HG03575 (cell line): Measurements from ENCODE around the gene ATP8A2.

Experiments
- ATAC-seq: cut with Tn5 transposase; IDR thresholded peaks from one replicate; pipeline ENCODE4 v1.9.1; 2021; ENCODE audit not compliant: unreplicated experiment, insufficient number of reproducible peaks, low FRiP score; ENCODE audit errors: extremely low read depth

Gene ATP8A2

DNA sequence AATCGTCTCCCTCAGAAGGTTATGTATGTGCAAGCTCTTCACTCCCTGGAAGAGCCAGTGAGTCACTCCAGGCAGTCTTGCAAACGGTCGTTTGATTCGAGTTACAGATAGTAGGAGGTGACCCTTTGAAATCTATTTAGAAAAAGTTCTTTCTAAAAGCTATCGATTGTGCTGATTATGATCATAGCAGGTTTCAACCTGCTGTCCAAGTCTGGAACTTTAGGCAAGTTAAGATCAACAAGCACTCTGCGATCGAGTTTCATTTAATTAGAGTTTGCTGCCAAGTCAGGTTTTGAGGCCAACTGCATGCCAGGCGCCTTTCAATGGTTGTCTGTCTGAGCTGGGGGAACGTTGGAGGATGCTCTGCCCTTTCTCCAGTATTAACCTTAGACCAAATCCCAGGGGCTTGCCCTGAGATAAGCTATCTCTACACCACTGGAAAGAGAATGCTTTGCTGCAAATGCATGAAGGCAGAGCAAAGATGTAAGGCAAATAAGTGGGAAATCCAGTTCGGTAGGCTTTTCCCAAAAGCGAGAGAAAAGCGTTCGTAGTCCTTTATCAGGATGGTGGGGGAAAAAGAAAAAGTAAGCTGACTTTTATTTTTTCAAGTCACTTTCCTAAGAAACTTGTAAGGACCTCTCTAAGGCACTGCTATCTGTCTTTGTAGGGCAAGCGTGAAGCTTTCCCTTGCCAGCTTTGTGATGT, 287.5 kb downstream of the ATP8A2 start:
- ATAC-seq = no peak

DNA sequence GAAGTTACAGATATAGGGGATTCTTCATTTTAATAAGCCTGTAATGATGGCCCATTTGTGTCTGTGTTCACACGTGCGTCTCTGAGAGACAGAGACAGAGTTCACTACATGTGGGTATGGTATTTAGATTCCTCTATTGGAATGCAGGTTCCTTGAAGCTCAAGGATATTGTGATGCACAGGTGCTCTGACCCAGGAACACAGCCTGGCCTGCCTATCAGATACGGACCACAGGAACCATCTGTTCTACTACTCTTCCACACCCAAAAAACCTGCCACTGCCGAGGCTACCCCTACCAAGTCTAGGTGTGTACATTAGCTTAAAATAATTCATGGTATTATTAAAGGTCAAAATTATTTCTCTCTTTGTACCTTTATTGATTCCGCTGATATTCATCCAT, 289.2 kb downstream of the ATP8A2 start:
- ATAC-seq = no peak

DNA sequence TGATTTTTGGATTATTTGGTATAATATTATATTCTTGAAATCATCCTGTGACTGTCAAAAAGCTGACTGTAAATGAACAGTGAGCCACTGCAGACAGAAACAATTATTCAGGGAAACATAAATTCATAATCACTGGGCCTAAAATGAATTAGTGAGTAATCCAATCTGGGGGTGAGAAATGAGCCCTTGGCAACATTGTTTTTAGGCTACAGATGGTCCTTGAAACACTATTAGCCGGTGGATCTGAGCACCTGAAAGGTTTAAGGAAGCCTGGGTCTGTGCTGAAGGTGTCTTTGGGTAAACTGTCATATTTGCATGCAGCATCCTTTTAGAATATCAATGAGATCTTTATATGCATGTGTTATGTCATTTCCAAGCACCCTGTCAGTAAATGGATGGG, 290.7 kb downstream of the ATP8A2 start:
- ATAC-seq = no peak

DNA sequence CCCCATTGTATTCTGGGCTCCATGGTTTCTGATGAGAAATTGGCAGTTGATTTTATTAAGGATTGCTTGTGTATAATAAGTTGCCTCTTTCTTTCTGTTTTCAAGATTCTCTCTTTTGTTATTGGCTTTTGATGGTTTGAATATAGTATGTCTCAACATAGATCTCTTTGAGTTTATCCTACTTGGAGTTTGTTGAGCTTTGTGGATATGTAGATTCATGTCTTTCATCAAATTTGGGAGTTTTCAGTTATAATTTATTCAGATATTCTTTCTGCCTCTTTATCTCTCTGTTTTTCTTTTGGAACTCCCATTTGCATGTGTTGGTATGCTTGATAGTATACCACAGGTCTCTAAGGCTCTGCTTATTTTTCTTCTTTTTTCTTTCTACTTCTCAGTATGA, 296.6 kb downstream of the ATP8A2 start:
- no peak for ATAC-seq

DNA sequence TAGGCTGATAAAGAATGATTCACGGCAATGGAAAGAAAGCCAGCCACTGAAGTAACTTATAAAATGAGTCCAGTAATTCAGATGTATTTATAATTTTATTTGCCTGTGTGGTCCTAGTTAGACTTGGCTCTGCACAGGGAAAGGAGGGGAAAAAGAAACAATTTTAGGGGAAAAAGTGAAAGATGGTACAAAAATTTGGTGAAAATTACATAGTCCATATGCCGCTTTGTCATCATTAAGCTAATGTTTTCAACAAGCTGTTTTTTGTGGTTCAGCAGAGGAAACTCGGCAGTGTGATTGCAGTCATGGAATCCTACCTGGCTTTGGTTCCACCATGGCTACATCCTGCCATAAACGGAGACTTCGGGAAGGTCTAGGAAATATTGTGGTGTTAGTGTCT, 301.9 kb downstream of the ATP8A2 start:
- no peak for ATAC-seq

DNA sequence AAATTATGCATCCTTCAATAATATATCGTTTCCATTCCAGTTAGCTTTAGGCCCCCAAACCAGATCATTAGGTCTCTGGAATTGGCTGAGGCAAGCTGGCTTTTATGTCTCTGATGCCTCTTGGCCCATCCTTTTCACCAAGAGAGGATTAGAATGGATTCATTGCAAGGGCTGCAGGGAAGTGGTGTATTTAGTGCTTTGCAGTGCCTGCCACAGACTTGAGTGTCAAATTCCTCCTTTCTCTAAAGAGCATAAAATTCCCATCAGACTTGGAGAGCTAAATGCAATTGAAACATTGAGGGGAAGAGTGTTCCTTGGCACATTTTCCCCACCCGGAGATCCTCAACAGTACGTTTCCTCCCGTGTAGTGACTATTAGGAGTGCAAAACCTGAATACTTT, 302.6 kb downstream of the ATP8A2 start:
- ATAC-seq = no peak

DNA sequence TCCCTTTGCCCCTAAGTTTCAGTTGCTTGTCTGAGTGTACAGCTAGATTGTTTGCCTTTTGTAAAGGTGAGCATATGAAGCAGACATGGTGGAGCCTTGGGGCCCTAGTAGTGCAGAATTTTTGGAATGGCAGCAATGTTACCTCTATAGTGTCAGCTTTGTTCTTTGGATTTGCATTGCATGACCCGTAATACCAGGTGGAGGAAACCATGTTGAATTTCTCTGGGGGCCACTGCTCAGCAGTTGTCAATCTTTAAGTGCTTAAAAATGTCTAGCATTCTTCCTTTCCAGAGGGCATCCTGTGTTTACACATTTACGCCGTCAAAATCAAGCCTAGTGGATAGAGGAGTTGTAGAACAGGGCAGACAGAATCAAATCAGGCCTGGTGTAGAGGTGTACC, 303.3 kb downstream of the ATP8A2 start:
- ATAC-seq = no peak

DNA sequence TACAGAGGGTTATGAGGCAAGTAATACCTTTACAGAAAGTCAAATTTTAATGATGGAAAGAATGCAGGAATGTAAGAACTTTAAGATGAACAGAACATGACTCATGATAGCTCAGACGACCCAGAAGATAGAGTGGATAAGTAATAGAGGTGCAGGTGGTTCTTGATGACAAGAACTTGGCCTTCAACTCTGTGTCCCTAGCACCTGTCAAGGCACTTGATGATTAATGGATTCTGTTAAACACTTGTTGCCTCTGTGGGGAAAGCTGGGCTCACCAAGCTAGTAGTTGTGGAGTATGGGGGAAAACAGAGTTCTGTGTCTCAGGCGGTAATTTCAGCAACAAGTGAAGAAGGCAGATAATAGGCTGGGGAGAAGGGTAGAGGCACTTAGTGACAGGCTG, 306.2 kb downstream of the ATP8A2 start:
- no peak for ATAC-seq

DNA sequence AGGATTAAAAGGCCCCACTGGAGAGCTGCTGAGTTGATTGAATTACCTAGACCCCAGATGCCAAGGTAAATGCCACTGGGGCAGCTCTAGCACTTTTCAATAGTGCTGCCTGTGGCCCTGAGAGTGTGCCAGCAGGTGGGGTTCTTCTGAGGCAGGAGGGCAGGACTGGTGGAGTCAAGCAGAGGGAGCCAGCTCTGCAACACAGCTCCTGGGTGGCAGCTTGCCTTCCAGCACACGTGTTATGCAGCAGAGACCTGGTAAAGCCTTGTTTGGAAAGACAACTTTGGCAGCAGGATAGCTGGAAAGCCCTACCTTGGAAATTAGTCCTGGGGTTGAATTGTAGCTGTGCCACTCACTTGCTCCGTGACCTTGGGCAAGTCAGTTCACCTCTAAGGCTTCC, 306.6 kb downstream of the ATP8A2 start:
- no peak for ATAC-seq

DNA sequence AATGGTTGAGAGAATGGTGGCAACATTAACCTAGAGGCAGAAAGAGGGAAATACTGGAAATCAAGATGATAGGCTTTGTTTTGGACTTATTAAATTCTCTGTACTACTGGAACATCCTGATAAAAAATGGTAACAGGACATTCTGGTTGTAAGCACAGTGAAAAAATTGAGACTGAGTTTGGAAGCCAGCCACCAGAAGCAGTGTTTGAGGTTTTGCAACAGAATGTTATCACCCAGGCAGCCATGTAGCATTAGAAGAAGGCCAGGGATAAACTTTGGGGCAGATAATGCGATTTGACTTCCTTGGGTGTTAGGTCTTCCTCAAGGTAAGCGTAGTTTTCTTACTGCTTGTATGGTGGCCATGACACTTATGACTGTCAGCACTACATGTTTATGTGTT, 307.4 kb downstream of the ATP8A2 start:
- ATAC-seq = no peak

DNA sequence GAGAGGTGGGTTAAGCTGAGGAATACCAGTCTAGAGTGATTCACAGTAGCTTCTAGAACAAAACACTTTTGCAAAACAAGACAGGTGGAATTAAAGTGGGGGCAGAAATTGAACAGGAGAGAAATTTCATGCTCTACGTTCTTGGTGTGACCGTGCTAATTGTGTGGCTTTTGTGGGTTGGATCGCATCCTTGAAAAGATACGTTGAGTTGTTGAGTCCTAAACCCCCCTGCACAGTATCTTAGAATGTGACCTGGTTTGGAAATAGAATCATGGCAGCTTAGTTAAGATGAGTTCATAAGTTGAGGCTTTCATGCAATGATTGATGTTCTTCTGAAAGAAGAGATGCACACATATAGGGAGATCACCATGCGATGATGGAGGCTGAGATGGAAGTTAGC, 308.2 kb downstream of the ATP8A2 start:
- no peak for ATAC-seq

DNA sequence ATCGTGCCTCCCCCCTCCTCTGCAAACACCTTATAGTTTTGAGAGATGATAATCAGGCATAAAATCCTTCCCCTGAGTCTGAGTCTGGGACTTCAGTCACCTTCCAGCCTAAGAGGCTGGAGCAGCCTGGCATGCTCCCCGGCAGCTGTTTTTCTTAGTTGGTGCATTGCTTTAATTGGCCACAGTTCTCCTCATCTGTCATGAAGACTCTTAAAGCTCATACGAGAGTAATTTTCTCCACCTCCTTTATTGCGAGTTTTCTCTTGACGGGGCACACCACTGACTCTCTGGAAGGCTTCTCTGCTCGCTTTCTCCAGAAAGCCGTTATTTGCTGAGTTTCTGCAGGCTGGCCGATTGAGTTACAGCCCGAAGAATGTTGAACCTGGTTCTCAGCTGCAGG, 310.5 kb downstream of the ATP8A2 start:
- no peak for ATAC-seq

DNA sequence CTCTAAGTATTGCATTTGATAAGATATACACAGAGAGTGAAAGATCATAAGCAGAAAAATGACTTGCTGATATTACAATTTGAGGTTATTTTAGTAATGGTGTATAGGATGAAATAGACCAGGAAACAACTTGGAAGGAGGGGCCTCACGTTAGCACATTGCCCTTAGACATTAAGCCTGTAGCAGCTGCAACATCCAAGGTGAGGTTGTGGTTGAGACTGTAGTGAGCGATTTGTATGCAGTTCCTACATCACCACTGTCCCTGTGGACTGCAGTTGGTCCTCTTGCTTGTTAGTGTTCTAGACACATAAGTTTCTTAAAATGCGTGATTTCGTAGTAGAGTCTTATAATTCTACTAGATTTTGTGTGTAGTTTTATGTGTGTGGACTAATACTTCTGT, 311.3 kb downstream of the ATP8A2 start:
- no peak for ATAC-seq

DNA sequence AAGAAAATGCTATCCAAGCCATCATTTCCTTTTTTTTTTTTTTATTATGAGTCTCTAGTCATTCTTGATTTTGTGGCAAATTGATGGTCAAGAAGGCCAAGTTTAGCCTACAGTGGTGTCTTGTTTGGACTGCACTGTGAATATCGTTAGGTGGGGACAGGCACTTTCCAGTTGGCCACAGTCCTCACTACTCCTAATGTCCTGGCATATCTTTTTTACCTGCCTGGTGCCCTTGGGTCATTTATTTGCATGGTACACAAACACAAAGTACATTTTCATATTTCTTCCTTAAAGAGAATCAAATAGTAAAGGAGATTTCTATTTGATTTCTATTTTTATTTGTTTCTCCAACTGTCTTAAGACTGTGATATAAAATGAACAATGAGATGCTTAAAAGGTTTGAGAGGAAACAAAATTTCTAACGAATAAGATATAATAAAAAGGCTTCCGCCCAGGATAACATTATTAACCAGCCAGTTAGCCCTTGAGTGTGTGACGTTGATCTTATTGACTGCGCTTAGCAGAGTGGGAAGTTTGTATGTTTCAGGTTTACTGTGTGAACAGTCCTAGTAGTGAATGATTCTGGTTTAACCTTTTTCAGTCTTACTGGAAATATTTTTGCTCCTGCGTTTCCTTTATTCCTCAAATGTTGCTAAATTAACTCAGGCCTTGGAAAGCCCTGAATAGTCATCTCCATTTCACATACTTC, 312.0 kb downstream of the ATP8A2 start:
- ATAC-seq = no peak

DNA sequence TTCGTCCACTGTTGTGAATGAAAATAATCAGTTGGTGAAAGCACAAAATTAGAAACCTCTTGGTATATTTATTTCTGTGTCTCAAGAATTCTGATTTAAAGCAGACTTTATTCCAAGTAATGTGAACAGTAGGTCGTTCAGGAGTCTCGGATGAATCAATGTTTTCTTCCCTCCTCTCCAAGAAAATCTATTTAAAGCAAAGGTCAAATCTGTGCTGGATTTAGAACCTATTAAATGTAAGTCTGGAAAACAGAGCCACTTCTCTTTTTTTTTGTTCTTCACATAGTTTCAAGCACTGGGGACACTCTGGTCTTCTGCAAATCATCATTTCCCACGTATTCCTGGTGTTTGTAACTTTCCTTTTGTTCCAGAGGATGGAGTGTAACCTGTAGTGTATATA, 312.7 kb downstream of the ATP8A2 start:
- ATAC-seq = no peak

DNA sequence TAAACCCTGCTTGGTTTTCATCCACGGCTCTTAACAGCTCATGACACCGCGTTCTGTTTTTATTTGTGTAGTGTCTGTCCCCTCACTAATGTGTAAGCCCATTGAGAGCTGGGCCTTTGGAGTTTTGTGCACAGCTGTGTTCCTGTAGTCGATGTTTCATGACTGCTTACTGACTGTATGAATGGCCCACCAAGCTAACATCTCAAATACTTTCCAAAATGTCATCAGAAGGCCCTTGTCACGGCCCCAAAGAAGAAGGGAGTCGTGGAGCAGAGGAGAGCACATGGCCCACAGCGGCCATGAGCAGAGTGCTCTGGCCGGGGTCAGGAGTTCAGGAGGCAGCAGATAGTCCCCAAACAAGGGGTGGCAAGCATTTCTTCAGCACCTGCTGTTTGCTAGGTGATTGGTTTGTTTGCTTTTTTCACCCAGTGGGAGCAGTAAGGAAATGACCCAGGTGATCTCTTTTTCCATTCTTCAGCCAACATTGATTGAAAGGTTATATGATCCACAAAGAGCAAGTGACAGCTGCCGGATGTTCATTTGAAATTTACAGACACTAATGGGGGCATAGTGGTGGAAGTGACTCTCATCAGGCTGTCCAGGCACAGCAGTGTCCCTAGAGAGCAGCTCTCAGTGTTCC, 315.2 kb downstream of the ATP8A2 start:
- ATAC-seq = no peak

DNA sequence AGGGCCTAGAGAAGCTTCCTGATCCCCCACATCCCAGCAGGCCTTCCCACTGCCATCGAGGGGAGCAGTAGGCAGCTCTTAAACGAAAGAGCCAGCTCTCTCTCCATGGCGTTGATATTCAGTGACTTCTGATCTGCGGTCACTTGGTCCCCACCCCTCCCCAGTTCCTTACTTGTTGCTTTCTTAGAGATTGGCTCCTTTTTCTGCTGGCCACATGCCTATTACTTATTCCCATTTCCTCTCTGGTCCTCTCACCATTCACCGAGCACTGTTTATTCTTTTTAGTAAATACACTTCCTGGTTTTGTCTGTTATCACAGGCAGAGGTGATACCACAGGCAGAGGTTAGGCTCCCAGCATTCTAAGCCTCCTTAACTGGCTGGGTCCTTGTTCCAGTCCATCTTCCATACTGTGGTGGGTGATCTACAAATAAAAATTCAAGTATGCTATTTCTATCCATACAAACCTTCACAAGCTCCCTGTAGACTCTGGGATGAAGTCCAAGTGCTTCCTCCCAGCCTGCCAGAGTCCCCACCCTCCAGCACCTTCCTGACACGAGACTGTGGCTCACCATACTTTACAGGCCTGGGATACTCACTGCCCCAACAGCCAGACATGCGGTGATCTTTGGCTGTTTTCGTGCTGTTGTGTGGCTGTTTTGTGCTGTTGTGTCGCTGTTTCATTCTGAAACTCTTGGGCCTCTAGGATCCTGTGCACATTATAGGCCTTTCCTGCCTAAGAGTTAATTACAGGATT, 315.9 kb downstream of the ATP8A2 start:
- ATAC-seq = no peak

DNA sequence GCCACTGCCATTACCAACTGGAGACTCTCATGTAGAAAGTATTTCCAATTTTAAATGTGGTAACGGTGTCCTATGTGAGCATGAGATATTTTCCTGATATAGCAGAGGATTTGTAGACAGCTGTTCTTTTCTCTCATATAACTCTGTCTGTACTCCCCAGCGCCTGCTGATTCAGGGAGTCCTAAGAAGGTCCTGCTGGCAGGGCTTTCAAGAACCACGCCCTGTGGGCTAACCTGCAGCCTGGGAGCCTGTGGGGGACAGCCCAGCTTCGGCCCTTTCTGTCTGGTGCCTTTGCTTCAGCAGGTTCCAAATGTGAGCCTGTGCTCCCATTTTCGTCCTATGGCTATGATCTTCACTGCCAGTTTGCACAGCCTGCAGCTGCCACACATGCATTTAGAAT, 316.8 kb downstream of the ATP8A2 start:
- no peak for ATAC-seq

DNA sequence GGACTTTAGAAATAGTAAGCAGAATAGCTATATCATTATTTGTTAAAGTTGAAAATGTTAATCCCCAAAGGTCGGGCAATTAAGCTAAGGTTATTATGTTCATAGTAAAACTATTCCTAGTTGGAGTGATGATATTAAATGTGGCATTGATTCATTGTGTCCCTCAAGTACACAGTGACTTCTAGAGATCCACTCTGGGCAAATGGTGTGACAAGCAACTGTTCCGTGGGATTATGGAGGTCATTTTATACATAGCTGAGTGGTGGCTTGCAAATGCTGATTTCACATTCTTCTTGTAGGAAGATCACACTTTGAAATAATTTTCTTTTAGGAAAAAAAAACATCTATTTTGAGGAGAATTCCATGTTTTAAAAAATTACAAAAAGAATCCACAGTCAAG, 317.8 kb downstream of the ATP8A2 start:
- ATAC-seq = no peak

DNA sequence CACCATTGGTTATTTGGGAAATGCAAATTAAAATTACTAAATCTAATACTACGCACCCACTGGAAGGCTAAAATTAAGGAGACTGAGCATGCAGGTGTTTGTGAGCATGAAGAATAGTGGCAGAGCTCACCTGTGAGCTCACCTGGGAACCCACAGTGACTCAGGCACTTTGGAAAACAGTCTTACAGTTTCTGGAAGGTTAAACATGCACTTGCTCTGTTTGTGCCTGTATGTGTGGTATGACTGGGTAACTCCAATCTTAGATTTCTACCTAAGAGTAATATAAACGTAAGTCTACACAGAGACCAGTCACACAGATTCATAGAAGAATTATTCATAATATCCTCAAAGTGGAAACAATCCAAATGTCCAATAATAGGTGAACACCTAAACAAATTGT, 318.8 kb downstream of the ATP8A2 start:
- no peak for ATAC-seq
